Muscle of leg (tissue), 11 donors: ENCODE measurements around the gene LMNA. TPM values are rescaled to one million over a fixed set of nuclear protein-coding genes. Genes with fewer than 3 reads are reported as not detected.

Source experiments
- DNase-seq: peaks from one replicate; pipeline ENCODE4 v3.0.0; 2013
- H3K27ac ChIP-seq: one replicate; pipeline ENCODE4 v1.5.1; 2013; ENCODE audit warnings: mild to moderate bottlenecking, low read length, control low read depth
- H3K27me3 ChIP-seq: one replicate; pipeline ENCODE4 v1.6.1; 2013; ENCODE audit warnings: low read length; ENCODE audit not compliant: control insufficient read depth, insufficient read depth
- H3K36me3 ChIP-seq: one replicate; pipeline ENCODE4 v1.6.1; 2013; ENCODE audit warnings: low read length; ENCODE audit not compliant: control insufficient read depth, insufficient read depth
- H3K4me1 ChIP-seq: one replicate; pipeline ENCODE4 v1.6.1; 2013; ENCODE audit warnings: low read length; ENCODE audit not compliant: control insufficient read depth, insufficient read depth
- H3K4me3 ChIP-seq: one replicate; pipeline ENCODE4 v1.5.1; 2013; ENCODE audit warnings: low read length, control low read depth
- H3K9me3 ChIP-seq: replicated peaks from 2 replicates; pipeline ENCODE4 v1.6.1; 2013; ENCODE audit warnings: low read depth, low read length; ENCODE audit not compliant: control insufficient read depth
- WGBS: methylation state at CpG from one replicate; pipeline ENCODE4 v1.1.5; 2013; ENCODE audit warnings: missing lambda C conversion rate; ENCODE audit not compliant: insufficient coverage; 5-methylcytosine and 5-hydroxymethylcytosine counted together
- polyA plus RNA-seq, 8 donors: library from polyadenylated mRNA; unstranded; fragments of 120-200 nt; gene quantifications; one replicate each; pipeline versions ENCODE4 v1.2.1 to v1.2.3, GENCODE V29; 2013; ENCODE audit warnings: inconsistent platforms in 1 of 8, low replicate concordance in 1 of 8; ENCODE audit not compliant: insufficient read length in 8 of 8, insufficient read depth in 1 of 8
- total RNA-seq: library from RNA; stranded (reverse); fragments of 120-200 nt; gene quantifications from one replicate; pipeline ENCODE4 v1.2.4, GENCODE V29; 2013

The LMNA gene
- total and polyA plus RNA-seq, 9 donors: 335 to 408 (median 371) TPM

DNA sequence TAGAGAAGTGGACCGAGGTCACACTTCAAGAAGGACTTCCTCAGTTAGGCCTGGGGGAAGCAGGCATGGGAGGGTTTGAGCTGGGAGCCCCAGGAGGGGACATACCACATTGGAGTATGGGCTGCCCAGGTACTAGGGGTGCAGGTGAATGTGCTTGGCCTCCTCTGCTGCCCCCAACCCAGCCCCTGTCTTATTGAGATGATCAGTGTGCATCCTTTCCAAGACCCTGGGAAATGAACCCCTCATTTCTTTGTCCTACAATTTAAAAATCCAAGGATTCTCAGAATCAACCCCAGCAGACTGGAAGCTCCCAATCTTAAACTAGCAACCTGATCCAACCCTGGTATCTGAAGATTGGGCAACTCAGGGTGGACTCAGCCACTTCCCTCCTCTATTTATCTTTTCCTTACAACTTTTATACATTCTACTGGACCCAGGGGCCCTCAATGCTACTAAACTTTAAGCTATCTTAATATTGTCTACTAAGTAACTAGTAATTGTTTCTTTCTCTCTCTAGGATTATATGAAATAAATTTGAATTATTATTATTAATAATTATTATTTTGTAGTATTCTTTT, 41.3 kb upstream of the LMNA start:
- Histone ChIP-seq H3K9me3 (no peaks in the 10 kb centered on the region), H3K4me3 (no peak overlapping the region), H3K36me3 (peaks cover 43% of the 10 kb centered on the region), H3K27ac (no peak overlapping the region), H3K27me3 (no peaks in the 10 kb centered on the region), H3K4me1 (peaks cover 54% of the 10 kb centered on the region)
- no peak for DNase-seq
- 25% methylated on average over 1 of the region's 1 CpG for WGBS

- DNase-seq: no peak
- Histone ChIP-seq H3K27ac (no peak overlapping the region), H3K27me3 (no peaks in the 10 kb centered on the region), H3K4me3 (no peak overlapping the region), H3K36me3 (peaks cover 43% of the 10 kb centered on the region), H3K9me3 (no peaks in the 10 kb centered on the region), H3K4me1 (peaks cover 59% of the 10 kb centered on the region)
- WGBS: no CpG with 5 or more reads among the region's 5 CpGs
Observed at GRCh38 chr1:156073740-156074139, 40.8 kb upstream of the LMNA start.

DNA sequence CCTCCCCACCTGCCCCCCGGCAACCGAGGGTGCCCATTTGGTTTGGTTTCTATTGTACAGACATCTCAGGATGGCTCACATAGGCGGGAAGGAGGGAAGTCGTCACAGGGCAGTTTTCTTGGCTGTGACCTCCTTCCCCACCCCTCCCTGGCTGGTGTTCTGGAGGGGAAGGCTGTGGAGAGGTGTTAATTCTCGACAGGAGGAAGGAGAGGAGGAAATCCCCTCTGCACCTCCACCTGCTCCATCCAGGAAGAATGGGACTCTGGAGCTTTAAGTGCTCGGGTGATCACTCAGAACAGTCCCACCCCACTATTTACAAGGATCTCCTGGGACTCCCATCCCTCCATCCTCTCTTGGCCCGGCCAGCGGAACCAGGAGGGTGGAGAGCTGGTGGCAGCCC, 39.9 kb upstream of the LMNA start:
- no CpG with 5 or more reads among the region's 8 CpGs for WGBS
- peaks cover 65% of the 10 kb centered on the region for H3K4me1 ChIP-seq
- peaks cover 46% of the 10 kb centered on the region for H3K36me3 ChIP-seq
- H3K9me3 ChIP-seq: no peaks in the 10 kb centered on the region
- H3K27ac ChIP-seq: no peak overlapping the region
- H3K27me3 ChIP-seq: no peaks in the 10 kb centered on the region
- no peak overlapping the region for H3K4me3 ChIP-seq
- DNase-seq: no peak

DNA sequence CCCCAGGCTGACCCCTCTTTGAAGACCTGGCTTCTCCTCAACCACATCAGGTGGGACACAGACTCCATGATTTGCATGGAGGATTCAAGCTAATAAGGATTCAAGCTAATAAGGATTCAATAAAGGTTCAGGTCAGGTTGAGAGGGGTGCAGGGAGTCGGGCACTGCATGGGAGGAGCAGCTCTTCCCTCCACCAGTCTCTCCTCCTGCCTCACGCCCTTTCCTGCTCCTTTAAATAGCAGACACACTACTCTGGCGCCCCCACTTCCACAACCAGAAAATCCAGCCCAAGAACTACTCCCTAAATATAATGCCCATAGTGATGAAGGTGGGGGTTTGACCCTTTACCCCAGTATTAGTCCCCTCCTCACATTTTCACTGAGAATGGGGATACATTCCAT, 39.3 kb upstream of the LMNA start:
- Histone ChIP-seq H3K4me1 (peaks cover 65% of the 10 kb centered on the region), H3K27ac (peak overlapping the region; percentile 24), H3K27me3 (no peaks in the 10 kb centered on the region), H3K36me3 (peaks cover 48% of the 10 kb centered on the region), H3K9me3 (no peaks in the 10 kb centered on the region), H3K4me3 (no peak overlapping the region)
- no peak for DNase-seq
- WGBS: no CpG with 5 or more reads among the region's 3 CpGs

GRCh38 chr1:156075775-156076204, 38.7 kb upstream of the LMNA start:
- Histone ChIP-seq H3K27ac (no peak overlapping the region), H3K4me3 (no peak overlapping the region), H3K4me1 (peaks cover 65% of the 10 kb centered on the region), H3K9me3 (no peaks in the 10 kb centered on the region), H3K36me3 (peaks cover 48% of the 10 kb centered on the region), H3K27me3 (no peaks in the 10 kb centered on the region)
- WGBS: no CpG with 5 or more reads among the region's 4 CpGs
- DNase-seq: no peak

- Histone ChIP-seq H3K4me1 (peaks cover 68% of the 10 kb centered on the region), H3K4me3 (peak overlapping the region; percentile 18), H3K9me3 (no peaks in the 10 kb centered on the region), H3K27me3 (no peaks in the 10 kb centered on the region), H3K36me3 (peaks cover 48% of the 10 kb centered on the region), H3K27ac (peak overlapping the region; percentile 39)
- 24% methylated on average over 60 of the region's 73 CpGs for WGBS
- peak; percentile 72 for DNase-seq
Observed at GRCh38 chr1:156076609-156077429, 37.7 kb upstream of the LMNA start.

- peaks cover 47% of the 10 kb centered on the region for H3K36me3 ChIP-seq
- H3K4me3 ChIP-seq: no peak overlapping the region
- H3K27me3 ChIP-seq: no peaks in the 10 kb centered on the region
- 72% methylated on average over 10 of the region's 19 CpGs for WGBS
- no peak for DNase-seq
- H3K4me1 ChIP-seq: peaks cover 66% of the 10 kb centered on the region
- H3K27ac ChIP-seq: peak overlapping the region; percentile 39
- H3K9me3 ChIP-seq: no peaks in the 10 kb centered on the region
Observed at GRCh38 chr1:156077430-156077760, 37.1 kb upstream of the LMNA start.

GRCh38 chr1:156078728-156079127, 35.8 kb upstream of the LMNA start:
- no peak overlapping the region for H3K4me3 ChIP-seq
- H3K27ac ChIP-seq: peak overlapping the region; percentile 25
- WGBS: 49% methylated on average over 4 of the region's 5 CpGs
- H3K36me3 ChIP-seq: peaks cover 40% of the 10 kb centered on the region
- peaks cover 71% of the 10 kb centered on the region for H3K4me1 ChIP-seq
- no peak for DNase-seq
- no peaks in the 10 kb centered on the region for H3K9me3 ChIP-seq
- no peaks in the 10 kb centered on the region for H3K27me3 ChIP-seq

- H3K27me3 ChIP-seq: no peaks in the 10 kb centered on the region
- H3K27ac ChIP-seq: peak overlapping the region; percentile 85
- no peak for DNase-seq
- H3K36me3 ChIP-seq: peaks cover 37% of the 10 kb centered on the region
- H3K4me3 ChIP-seq: peak overlapping the region; percentile 95
- 49% methylated on average over 3 of the region's 5 CpGs for WGBS
- H3K4me1 ChIP-seq: peaks cover 78% of the 10 kb centered on the region
- no peaks in the 10 kb centered on the region for H3K9me3 ChIP-seq
Observed at GRCh38 chr1:156079762-156080161, 34.7 kb upstream of the LMNA start.

- Histone ChIP-seq H3K27ac (peak overlapping the region; percentile 85), H3K9me3 (no peaks in the 10 kb centered on the region), H3K36me3 (peaks cover 31% of the 10 kb centered on the region), H3K4me1 (peaks cover 76% of the 10 kb centered on the region), H3K4me3 (peak overlapping the region; percentile 95), H3K27me3 (no peaks in the 10 kb centered on the region)
- DNase-seq: peak; percentile 49
- WGBS: 0% methylated on average over 2 of the region's 8 CpGs
Observed at GRCh38 chr1:156080241-156080862, 34.2 kb upstream of the LMNA start.
